Panc1 (cell line): ENCODE data around the gene WIPF1.

Experiments
- POLR2AphosphoS5 ChIP-seq: IDR thresholded peaks from 2 replicates; pipeline ENCODE4 v1.6.1; 2012; ENCODE audit warnings: mild to moderate bottlenecking, low read depth, low read length, moderate library complexity
- SIN3A ChIP-seq: IDR thresholded peaks from 2 replicates; pipeline ENCODE4 v1.6.1; 2012; ENCODE audit warnings: low read depth, mild to moderate bottlenecking, low read length, moderate library complexity, borderline replicate concordance; ENCODE audit not compliant: insufficient read depth
- TCF7L2 ChIP-seq: IDR thresholded peaks from 2 replicates; pipeline ENCODE4 v1.6.1; 2011; ENCODE audit warnings: mild to moderate bottlenecking, low read depth, low read length, inconsistent platforms
- TF ChIP-seq, protein P1 (sequence below): fragments of 450-650 bp; IDR thresholded peaks from 2 replicates; pipeline ENCODE4 v1.5.1; 2017; ENCODE audit warnings: mild to moderate bottlenecking
- TF ChIP-seq, protein P2 (sequence below), 2 experiments: IDR thresholded peaks; 2 replicates each; pipeline ENCODE4 v1.6.1; 2011 to 2012; ENCODE audit warnings: low read depth in 2 of 2, control low read depth in 1 of 2, low read length in 1 of 2, mild to moderate bottlenecking in 1 of 2, moderate library complexity in 1 of 2; ENCODE audit not compliant: insufficient read depth in 1 of 2

DNA sequence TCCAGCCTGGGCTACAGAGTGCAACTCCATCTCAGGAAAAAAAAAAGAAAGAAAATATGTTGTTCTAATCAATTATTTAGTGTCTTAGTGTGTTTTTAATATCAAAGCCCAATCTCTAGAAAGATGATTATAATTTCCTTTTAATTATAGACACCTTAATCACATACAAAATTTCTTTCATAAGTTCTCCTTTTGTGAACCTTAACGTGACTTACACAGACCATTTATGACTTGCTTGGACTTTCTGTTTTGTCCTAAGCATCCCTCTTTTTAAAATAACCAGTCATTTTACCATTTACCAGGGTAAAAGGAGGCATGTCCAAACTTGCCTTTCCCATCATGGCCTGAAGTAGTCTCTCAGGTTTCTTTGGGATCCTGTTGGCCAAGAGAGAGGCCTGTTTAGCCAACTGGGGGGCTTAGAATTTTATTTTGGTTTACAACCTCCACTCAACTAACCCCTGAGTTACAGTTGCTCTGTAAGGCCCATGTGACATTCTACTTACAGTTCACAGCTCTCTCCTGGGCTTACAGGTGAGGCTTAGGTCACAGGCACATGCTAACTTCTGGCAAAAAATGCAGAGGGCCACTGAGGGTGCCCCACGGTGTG lies 86.9 kb downstream of the WIPF1 start:
- TF ChIP-seq, protein P1, sequence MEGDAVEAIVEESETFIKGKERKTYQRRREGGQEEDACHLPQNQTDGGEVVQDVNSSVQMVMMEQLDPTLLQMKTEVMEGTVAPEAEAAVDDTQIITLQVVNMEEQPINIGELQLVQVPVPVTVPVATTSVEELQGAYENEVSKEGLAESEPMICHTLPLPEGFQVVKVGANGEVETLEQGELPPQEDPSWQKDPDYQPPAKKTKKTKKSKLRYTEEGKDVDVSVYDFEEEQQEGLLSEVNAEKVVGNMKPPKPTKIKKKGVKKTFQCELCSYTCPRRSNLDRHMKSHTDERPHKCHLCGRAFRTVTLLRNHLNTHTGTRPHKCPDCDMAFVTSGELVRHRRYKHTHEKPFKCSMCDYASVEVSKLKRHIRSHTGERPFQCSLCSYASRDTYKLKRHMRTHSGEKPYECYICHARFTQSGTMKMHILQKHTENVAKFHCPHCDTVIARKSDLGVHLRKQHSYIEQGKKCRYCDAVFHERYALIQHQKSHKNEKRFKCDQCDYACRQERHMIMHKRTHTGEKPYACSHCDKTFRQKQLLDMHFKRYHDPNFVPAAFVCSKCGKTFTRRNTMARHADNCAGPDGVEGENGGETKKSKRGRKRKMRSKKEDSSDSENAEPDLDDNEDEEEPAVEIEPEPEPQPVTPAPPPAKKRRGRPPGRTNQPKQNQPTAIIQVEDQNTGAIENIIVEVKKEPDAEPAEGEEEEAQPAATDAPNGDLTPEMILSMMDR = no peak
- TF ChIP-seq TCF7L2 (no peak), POLR2AphosphoS5 (no peak), SIN3A (no peak)
- TF ChIP-seq, protein P2, sequence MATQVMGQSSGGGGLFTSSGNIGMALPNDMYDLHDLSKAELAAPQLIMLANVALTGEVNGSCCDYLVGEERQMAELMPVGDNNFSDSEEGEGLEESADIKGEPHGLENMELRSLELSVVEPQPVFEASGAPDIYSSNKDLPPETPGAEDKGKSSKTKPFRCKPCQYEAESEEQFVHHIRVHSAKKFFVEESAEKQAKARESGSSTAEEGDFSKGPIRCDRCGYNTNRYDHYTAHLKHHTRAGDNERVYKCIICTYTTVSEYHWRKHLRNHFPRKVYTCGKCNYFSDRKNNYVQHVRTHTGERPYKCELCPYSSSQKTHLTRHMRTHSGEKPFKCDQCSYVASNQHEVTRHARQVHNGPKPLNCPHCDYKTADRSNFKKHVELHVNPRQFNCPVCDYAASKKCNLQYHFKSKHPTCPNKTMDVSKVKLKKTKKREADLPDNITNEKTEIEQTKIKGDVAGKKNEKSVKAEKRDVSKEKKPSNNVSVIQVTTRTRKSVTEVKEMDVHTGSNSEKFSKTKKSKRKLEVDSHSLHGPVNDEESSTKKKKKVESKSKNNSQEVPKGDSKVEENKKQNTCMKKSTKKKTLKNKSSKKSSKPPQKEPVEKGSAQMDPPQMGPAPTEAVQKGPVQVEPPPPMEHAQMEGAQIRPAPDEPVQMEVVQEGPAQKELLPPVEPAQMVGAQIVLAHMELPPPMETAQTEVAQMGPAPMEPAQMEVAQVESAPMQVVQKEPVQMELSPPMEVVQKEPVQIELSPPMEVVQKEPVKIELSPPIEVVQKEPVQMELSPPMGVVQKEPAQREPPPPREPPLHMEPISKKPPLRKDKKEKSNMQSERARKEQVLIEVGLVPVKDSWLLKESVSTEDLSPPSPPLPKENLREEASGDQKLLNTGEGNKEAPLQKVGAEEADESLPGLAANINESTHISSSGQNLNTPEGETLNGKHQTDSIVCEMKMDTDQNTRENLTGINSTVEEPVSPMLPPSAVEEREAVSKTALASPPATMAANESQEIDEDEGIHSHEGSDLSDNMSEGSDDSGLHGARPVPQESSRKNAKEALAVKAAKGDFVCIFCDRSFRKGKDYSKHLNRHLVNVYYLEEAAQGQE (IDR thresholded peaks at IDR 0.05; ENCODE audit: insufficient read depth in 1 of 2, low read depth in 2 of 2, low read length in 1 of 2) = no peak
